GM12891 (cell line): ENCODE measurements around the gene CA5A.

Source experiments
- POLR2A ChIP-seq: IDR thresholded peaks from 2 replicates; pipeline ENCODE4 v1.6.1; 2011; ENCODE audit warnings: low read depth, low read length, control low read depth
- POLR2AphosphoS5 ChIP-seq: IDR thresholded peaks from 2 replicates; pipeline ENCODE4 v1.6.1; 2011; ENCODE audit warnings: low read depth, low read length, control low read depth
- SPI1 ChIP-seq: IDR thresholded peaks from 2 replicates; pipeline ENCODE4 v1.6.1; 2011; ENCODE audit warnings: low read depth, low read length, control low read depth
- TAF1 ChIP-seq: IDR thresholded peaks from 2 replicates; pipeline ENCODE4 v1.6.1; 2011; ENCODE audit warnings: low read depth, low read length, control low read depth

DNA sequence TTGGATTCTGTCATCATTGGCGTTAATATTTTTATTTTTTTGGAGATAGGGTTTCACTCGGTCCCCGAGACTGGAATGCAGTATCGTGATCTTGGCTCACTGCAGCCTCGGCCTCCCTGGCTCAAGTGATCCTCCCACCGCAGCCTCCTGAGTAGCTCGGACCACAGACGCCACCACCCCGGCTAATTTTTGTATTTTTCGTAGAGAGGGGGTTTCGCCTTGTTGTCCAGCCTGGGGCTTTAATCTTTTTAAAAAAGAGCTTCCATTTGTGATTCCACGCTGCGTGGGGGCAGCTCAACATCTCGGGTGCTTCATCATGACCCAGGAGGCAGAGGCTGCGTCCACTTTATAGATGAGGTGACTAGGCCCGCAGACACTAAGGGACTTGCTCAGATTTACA lies 16.4 kb upstream of the CA5A start:
- TF ChIP-seq SPI1 (no peak), POLR2AphosphoS5 (no peak), POLR2A (no peak), TAF1 (no peak)
